Measurements from ENCODE around the gene DDX21. TPM values are rescaled to one million over a fixed set of nuclear protein-coding genes. Genes with fewer than 3 reads are reported as not detected.
A peak's percentile ranks its signal among the peaks of the same experiment; 100 is the strongest.

DDX21 gene
- total RNA-seq, 2 donors from 2014 or later, result 32.1 to 122 TPM

DNA sequence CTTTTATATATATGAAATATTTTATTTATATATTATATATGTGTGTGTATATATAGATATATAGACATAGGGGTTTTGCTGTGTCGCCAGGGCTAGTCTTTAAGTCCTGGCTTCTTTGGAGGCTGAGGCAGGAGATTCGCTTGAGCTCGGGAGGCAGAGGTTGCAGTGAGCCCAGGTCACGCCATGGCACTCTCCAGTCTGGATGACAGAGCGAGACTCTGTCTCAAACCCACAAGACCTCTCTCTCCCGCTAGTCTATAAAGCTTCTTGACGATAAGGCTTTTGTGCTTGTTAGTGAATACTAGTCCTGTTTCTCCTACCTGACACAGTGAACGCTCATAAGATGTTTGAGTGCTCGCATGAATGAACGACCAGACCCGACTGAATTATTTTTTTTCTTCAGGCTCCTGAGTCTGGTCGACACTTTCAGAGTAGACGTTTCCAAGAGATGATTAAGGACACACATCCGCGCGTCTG lies 577 bp upstream of the DDX21 start:
- peak overlapping the region; percentile 79 to 92 for H3K27ac ChIP-seq
- H3K36me3 ChIP-seq, result no peaks in the 10 kb centered on the region
- peaks cover 6 to 23% of the 10 kb centered on the region in 2 donors for H3K4me1 ChIP-seq (ENCODE audit: control insufficient read depth in 1 of 2, low read depth in 2 of 2)
- no peaks in the 10 kb centered on the region for H3K9me3 ChIP-seq
- H3K4me3 ChIP-seq, result peak overlapping the region; percentile 88
- TF ChIP-seq, protein P1, sequence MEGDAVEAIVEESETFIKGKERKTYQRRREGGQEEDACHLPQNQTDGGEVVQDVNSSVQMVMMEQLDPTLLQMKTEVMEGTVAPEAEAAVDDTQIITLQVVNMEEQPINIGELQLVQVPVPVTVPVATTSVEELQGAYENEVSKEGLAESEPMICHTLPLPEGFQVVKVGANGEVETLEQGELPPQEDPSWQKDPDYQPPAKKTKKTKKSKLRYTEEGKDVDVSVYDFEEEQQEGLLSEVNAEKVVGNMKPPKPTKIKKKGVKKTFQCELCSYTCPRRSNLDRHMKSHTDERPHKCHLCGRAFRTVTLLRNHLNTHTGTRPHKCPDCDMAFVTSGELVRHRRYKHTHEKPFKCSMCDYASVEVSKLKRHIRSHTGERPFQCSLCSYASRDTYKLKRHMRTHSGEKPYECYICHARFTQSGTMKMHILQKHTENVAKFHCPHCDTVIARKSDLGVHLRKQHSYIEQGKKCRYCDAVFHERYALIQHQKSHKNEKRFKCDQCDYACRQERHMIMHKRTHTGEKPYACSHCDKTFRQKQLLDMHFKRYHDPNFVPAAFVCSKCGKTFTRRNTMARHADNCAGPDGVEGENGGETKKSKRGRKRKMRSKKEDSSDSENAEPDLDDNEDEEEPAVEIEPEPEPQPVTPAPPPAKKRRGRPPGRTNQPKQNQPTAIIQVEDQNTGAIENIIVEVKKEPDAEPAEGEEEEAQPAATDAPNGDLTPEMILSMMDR (IDR thresholded peaks at IDR 0.05), result no peak
- DNase-seq (ENCODE audit: low spot score) (no peak), ATAC-seq (ENCODE audit: insufficient number of reproducible peaks, low FRiP score, low read depth) (no peak)
- H3K27me3 ChIP-seq (replicated peaks; ENCODE audit: insufficient read depth), result no peaks in the 10 kb centered on the region

DNA sequence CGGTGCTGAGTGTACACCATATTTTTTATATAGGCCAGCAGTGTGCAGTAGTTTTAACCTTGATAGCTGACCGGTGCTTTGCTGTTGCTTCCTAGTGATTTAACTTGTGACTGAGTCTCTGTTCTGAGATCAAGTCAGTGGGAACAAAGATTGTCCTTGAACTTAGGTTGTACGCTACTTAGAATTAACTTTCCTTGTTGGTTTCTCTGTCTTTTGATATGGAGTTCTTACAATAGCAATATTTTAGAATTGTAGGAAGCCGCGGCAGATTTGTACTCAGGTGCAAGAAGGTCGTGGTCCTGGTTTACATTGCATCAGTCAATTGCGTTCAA lies 1.3 kb downstream of the DDX21 start:
- Histone ChIP-seq H3K9me3 (no peaks in the 10 kb centered on the region), H3K27ac (peak overlapping the region in 1 of 2 donors; percentile 79), H3K36me3 (peaks cover 4% of the 10 kb centered on the region), H3K27me3 (replicated peaks; ENCODE audit: insufficient read depth) (no peaks in the 10 kb centered on the region), H3K4me1 (ENCODE audit: control insufficient read depth in 1 of 2, low read depth in 2 of 2) (peaks cover 6 to 23% of the 10 kb centered on the region in 2 donors), H3K4me3 (peak overlapping the region; percentile 88)
- TF ChIP-seq, protein P1 (IDR thresholded peaks at IDR 0.05), result no peak
- no peak for DNase-seq (ENCODE audit: low spot score)
- no peak for ATAC-seq (ENCODE audit: insufficient number of reproducible peaks, low FRiP score, low read depth)

DNA sequence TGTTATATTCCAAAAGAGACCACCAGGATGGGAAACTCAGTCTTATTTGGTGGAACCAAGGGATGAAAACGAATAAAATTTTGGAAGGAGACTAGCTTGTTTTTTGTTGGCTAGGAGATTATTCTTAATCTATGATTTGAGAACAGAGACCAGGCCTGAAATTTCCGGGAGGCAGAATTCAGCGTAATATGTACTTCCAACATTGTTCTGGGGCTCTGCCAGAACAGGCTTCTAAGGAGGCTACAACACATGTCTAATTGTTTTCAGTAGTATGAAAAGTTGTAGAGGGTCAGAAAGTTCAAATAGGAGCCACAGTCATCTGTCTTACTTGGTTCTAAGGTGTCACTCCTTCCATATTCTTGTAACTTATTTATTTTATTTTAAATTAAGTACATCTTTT lies 1.7 kb downstream of the DDX21 start:
- H3K27ac ChIP-seq, result peak overlapping the region in 1 of 2 donors; percentile 79

DNA sequence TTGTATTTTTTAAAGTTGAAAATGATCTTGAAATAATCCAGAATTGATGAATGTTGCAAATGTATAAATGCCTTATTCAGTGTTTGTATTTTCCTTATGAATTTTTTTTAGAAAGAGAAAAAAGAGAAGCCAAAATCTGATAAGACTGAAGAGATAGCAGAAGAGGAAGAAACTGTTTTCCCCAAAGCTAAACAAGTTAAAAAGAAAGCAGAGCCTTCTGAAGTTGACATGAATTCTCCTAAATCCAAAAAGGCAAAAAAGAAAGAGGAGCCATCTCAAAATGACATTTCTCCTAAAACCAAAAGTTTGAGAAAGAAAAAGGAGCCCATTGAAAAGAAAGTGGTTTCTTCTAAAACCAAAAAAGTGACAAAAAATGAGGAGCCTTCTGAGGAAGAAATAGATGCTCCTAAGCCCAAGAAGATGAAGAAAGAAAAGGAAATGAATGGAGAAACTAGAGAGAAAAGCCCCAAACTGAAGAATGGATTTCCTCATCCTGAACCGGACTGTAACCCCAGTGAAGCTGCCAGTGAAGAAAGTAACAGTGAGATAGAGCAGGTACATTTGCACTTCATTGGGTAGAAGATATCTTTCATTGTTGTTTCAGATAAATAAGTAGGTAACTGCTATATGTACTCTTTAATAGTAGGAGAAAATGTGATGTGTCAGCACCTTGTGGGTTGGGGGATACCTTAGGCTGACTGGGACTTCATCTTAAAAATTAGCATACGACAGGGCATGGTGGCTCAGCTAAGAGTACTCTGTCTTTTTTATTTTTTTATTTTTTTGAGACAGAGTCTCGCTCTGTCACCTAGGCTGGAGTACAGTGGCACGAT lies 3.9 kb downstream of the DDX21 start:
- H3K36me3 ChIP-seq, result peaks cover 26% of the 10 kb centered on the region

More for the DNA sequence above, 1.7 kb downstream of the DDX21 start:
- ATAC-seq (ENCODE audit: insufficient number of reproducible peaks, low FRiP score, low read depth) (no peak), DNase-seq (ENCODE audit: low spot score) (no peak)
- TF ChIP-seq, protein P1 (IDR thresholded peaks at IDR 0.05), result no peak
- H3K9me3 ChIP-seq, result no peaks in the 10 kb centered on the region
- H3K36me3 ChIP-seq, result peaks cover 7% of the 10 kb centered on the region
- H3K4me3 ChIP-seq, result peak overlapping the region; percentile 88
- no peaks in the 10 kb centered on the region for H3K27me3 ChIP-seq (replicated peaks; ENCODE audit: insufficient read depth)
- peaks cover 6 to 23% of the 10 kb centered on the region in 2 donors for H3K4me1 ChIP-seq (ENCODE audit: control insufficient read depth in 1 of 2, low read depth in 2 of 2)

DNA sequence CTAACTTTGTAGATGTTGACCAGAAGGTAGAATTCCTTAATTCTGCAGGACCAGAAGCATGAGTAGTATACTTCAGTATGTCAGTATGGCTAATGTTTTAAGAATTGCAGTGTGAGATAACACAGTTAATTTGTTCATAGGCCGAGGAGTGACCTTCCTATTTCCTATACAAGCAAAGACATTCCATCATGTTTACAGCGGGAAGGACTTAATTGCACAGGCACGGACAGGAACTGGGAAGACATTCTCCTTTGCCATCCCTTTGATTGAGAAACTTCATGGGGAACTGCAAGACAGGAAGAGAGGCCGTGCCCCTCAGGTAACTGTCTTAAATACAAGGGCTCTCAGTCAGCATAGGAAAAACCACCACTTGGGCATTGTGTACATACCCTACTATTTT lies 7.2 kb downstream of the DDX21 start:
- peaks cover 52% of the 10 kb centered on the region for H3K36me3 ChIP-seq
- TF ChIP-seq, protein P1 (IDR thresholded peaks at IDR 0.05), result no peak
- no peak for ATAC-seq (ENCODE audit: insufficient number of reproducible peaks, low FRiP score, low read depth)

More for the DNA sequence above, 3.9 kb downstream of the DDX21 start:
- no peak overlapping the region for H3K27ac ChIP-seq
- H3K27me3 ChIP-seq (replicated peaks; ENCODE audit: insufficient read depth), result no peaks in the 10 kb centered on the region
- H3K9me3 ChIP-seq, result no peaks in the 10 kb centered on the region
- ATAC-seq (ENCODE audit: insufficient number of reproducible peaks, low FRiP score, low read depth) (no peak), DNase-seq (ENCODE audit: low spot score) (no peak)
- H3K4me1 ChIP-seq (ENCODE audit: control insufficient read depth in 1 of 2, low read depth in 2 of 2), result peaks cover 6 to 23% of the 10 kb centered on the region in 2 donors
- TF ChIP-seq, protein P1 (IDR thresholded peaks at IDR 0.05), result no peak
- no peak overlapping the region for H3K4me3 ChIP-seq

More for the DNA sequence above, 7.2 kb downstream of the DDX21 start:
- H3K4me3 ChIP-seq, result no peak overlapping the region
- no peak overlapping the region for H3K27ac ChIP-seq
- no peaks in the 10 kb centered on the region for H3K9me3 ChIP-seq
- peaks cover 0 to 7% of the 10 kb centered on the region in 2 donors for H3K4me1 ChIP-seq (ENCODE audit: control insufficient read depth in 1 of 2, low read depth in 2 of 2)
- H3K27me3 ChIP-seq (replicated peaks; ENCODE audit: insufficient read depth), result no peaks in the 10 kb centered on the region
- no peak for DNase-seq (ENCODE audit: low spot score)

Measured in thoracic aorta (tissue), 2 donors.